Pulmonary artery endothelial cell (primary cell): ENCODE measurements around the gene FBF1. TPM values are rescaled to one million over a fixed set of nuclear protein-coding genes. Genes with fewer than 3 reads are reported as not detected.
"Not testable (repeated sequence)": the region's sequence is repeated elsewhere in the genome, so short reads cannot be mapped to it uniquely, and the experiment has no call there.

ENCODE experiments used
- DNase-seq: peaks from one replicate; pipeline ENCODE4 v3.0.0-alpha.2; 2011; ENCODE audit warnings: low read depth, low spot score
- total RNA-seq: library from RNA; depleted of rRNA; stranded (reverse); fragments of >200 nt; gene quantifications from 2 replicates; pipeline ENCODE4 v1.2.3, GENCODE V29; 2014

The FBF1 gene
- total RNA-seq, 1 donor from 2014 or later, result 6.9 TPM

DNA sequence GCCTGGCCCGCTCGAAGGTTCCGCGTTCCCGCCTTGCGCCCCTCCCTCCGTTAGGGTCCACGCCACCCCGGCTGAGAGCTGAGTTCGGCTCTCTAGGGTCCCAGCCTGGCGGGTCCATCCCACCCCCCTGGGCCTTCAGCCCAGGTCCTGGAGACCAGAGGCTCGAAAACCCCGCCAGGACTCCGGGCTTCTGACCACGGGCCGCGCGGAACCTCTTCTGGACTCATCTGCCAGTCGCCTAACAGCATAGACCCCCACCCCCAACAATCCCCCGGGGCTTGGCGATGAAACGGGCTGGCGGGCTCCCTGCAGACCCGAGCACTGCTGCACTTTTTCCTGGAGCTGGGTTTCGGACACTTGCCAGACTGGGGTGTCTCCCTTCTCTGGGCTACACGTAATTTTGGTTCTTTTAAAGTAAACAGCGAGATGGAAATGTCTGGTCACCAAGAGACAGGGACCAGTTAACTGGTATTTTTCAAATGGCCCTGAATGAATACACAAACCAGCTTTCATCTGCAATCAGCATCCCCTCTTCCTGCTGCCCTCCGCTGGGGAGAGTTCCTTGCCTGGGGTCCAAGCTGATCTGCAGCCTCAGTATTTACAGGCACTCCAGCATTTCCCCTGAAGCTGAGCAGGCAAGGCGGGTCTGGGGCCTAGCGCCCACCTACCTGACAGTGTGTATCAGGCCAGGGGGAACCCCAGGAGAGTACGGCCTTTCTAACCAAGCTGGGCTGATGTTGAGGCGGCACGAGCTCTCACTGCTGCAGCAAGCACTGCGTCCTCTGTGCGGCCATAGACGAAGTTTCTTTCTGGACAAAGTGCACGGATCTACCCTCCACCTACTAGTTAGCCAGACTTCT is 43.5 kb downstream of the FBF1 start:
- no peak for DNase-seq

DNA sequence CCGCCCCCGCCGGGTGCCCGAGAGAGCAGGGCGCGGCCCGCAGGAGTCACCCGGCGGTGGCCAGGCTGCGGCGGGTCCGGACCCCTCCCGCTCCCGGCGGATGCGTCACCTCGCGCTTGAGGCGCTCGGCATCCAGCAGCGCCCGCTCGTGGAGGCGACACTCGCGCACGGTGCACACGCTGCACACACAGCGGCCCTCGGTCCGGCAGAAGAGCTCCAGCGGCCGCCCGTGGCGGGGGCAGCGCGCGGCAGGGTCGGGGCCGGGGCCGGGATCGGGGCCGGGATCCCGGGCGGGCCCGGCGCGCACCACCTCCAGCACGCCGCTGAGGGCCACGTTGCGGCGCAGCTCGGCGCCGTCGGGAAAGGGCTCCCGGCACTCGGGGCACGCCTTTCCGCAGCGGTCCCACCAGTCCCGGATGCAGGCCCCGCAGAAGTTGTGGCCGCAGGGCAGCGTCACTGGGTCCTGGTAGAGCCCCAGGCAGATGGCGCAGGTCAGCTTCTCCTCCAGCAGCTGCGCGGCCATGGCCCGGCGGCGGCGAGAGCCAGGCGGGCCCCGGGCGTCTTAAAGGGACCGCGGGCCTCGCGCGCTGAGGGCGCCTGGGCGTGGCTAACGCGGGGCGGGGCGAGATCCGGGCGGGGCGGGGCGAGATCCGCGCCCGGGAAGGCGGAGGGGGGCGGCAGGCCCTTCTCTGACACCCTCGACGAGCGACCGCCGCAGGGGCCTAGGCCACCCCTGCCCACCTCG is 44.3 kb downstream of the FBF1 start, which contains the start of gene TRIM65:
TSS of gene TRIM65 (minus strand) at position 537 of the 745 bp plus-strand sequence. CDS start at position 523, 14 bp downstream.
- DNase-seq, result peak; percentile 39

DNA sequence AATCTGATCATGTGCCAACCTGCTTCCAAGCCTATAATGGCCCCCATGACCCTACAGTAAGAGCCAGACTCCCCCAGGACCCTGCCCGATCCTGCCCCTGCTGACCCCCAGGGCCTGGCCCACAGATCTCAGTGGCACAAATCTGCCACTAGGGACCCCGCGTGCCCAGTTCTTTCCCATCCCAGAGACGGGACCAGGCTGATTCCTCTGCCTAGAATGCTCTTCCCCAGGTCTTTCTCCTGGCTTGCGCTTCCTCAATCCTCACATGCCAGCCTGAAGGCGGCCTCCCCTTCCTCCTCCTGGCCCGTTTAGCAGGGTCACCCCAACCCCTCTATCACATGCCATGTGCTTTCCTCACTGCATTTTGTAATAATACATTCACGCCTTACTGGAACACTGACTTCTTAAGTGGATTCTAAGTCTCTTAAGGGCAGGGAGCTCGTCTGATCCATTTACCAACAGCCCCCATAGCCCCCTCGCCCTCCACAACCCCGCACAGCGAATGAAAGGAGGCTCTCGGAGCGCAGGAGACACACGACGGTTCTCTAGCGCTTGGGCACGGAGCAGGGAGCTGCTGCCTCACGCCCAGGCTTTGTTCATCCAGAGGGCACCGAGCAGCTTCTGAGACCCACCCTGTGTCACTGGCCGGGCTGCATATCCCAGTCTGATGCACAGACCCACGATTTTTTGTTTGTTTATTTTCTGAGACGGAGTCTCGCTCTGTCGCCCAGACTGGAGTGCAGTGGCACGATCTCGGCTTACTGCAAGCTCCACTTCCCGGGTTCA is 45.3 kb downstream of the FBF1 start:
- DNase-seq, result no peak

DNA sequence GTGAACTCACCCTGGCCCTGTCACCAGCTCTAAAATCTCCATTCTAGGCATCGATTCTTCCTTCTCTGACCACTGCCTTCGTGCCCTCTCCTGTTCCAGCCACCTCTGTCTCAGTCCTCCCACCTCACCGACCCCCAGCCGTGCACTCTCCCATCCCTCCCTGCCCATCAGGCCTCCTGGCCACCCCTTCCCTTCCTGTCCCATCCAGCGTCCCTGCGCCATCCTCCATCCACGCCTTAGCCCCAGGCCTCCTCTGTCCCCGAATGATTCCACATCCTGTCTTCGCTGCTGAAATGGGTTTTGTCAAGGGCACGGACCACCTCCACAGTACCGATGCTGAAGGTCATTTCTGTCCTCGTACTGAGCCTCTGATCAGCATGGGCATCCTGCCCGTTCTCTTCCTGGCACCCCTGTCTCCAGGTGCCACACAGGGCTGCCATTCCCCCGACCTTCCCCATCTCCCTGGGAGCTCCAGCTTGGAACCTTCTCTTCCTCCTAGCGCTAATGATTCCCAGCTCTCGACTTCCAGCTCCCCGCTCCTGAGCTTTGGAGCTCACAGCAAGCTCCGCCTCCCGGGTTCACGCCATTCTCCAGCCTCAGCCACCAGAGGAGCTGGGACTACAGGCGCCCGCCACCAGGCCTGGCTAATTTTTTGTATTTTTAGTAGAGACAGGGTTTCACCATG is 46.7 kb downstream of the FBF1 start:
- DNase-seq, result no peak

DNA sequence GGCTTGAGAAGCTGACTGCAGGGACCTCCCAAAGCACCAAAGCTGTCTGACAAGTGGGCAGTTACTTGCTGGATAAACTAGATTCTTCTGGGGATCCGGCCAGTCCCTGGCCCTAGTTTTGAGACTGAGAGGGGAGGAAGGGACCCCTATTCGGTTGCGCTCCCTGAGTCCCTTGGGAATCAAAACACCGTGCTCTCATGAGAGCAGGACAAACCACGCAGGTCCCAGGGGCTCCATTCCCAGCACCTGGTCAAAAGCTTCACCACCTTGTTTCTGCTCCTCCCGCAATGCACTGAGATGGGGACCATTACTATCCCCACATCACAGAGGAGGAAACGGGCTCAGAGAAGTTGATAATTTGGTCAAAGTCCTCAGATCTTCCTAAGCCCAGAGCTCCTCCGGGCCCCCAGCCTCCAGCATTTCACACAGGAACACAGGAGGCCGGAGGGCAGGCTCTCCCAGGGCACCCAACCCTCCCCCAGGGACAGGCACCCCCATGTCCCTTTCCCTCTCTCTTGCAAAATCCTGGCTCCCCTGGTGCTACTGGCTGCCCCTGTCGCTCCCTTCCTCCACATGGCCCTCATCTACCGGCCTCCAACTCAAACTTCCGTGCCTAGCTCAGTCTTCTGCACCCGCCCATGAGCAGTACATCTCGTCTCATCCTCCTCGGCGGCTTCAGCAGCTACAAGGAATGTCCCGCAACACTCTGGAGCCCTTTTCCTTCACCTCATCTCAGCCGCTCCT is 47.4 kb downstream of the FBF1 start:
- no peak for DNase-seq

DNA sequence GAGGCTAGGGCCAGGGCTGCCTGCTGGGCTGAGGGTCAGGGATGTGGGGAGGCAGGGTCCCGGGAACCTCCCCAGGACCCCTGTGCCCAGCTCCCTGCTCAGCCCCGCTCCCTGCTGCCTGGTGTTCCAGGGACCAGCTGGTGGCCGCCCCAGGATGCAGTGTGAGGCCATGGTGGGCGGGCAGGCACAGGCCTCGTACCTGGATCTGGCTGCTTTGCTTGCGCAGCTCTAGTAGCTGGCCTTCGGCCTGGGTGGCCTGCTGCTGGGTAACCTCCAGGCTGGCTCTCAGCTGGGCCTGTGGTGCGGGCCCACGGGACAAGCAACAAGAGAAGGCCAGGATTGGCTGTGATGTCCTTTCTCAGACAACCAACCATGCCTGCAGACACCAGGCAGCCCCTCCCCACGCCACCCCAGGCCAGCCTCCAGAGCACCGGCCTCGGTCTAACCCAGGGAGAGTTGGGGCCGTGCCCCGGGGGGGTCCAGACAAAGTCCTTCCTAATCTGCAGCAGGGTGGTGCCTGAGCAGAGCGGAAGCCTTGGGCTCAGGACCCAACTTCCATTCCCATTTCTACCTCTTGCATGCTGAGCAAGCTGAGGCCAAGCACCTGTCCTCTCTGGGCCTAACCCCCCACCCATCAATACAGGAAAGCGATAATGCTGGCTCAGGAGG is 48.2 kb downstream of the FBF1 start:
- DNase-seq, result no peak

DNA sequence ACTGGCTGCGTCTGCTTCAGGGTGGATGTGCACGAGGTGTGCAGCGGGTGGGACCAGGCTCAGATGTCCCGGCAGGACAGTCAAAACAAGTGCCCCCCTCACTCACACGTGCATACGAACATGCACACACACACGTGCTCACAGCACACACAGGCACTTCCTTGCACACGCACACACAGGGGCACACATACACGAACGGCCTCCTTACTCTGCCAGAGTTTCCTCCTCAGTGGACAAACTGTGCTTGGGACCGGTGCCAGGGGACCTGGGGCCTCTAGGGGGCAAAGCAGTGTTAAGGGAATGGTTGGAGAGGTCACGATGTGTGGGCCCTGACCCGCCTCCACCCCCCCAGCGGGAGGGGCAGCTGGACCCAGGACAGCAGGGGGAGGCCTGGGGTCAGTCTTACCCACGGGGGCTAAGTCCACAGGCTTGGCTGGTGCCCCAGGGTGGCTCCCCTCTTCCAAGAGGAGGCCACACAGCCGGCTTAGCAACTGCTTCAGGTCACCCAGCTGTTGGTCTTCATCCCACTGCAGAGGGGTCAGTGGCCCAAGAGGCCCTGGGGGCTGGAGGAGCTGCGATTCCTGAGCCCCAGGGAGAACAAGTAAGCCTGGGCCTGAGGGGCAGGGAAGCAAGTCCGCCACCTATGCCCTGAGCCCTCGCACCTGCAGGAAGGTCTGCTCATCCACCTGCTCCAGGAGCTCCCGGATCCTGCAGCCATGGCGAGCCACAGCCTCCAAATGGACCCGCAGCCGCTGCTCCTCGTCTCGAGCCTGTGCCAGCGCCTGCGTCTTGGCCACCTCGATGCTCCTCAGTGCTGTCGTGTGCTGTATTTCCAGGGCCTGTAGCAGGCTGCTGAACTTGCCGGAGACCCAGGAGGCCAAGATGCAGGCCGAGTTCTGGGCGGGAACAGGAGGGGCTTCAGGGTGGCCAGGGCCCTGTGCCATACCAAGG is 49.0 kb downstream of the FBF1 start:
- no peak for DNase-seq

DNA sequence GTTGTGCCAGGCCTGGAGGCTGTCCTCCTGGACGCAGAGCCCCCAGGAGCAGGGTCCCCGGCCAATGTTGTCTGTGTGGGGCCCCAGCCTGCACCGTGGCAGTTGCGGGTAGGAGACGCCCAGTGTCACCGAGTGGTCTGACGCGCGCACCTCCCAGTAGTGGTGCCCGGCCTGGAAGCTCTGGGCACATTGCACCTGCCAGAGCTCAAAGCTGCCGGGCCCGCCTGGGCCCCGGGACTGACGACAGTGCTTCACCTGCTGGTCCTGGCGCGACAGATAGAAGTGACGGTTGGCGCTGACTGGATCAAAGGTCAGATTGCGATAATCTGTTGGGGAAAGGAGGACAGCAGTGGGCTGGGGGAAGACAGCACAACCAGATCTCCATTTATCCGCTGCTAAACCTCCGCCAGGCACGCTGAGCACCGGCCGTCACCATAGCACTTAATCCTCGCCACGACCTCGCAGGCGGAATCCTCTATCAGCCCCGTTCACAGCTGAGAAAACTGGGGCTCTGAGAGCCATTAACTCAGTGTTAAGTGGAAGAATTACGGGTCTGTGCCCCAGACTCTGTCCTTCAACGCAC is 49.7 kb downstream of the FBF1 start:
- DNase-seq, result no peak

DNA sequence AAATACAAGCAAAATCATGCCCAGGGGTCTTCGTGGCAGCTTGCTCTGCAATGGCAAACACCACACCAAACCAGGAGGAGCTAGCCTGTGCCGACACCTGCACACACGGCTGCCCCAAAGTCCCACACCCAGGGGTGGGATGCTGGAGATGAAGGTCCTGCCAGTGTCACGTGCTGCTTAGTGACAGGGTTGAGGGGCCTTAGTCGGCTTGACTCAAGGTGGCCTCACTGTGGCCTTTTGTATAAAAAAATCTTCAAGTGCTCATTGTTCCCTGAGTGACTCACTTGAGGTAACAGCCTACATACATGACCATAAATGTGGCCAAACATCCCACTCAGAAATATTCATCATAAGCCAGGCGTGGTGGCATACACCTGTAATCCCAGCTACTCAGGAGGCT is 51.4 kb downstream of the FBF1 start:
- no peak for DNase-seq

DNA sequence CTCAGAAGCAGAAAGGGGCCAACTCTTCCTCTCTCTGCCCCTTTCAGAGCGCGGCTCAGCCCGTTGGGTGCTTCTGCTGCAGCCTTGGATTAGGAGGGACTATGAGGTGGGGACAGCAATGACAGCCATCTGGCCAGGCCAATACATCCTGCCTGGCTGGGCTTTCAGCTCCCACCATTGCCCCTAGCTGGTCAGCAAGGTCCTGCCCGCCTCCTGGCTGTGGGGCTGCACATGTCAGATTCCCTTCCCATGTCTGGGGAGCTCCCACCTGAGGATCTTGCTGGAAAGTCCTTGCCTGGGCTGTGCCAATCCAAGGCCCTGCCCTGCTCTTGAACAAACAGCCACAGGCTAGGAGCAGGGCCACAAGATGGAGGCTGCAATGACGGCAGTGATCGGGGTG is 52.4 kb downstream of the FBF1 start:
- no peak for DNase-seq

DNA sequence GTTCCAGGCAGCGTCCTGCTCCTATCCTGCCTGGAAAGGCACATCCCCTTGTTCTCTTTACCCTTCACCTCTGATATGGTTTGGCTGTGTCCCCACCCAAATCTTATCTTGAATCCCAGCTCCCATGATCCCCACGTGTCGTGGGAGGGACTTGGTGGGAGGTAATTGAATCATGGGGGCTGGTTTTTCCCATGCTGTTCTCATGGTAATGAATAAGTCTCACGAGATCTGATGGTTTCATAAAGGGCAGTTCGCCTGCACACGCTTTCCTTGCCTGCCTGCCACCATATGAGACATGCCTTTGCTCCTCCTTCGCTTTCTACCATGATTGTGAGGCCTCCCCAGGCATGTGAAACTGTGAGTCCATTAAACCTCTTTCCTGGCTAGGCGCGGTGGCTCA is 55.0 kb downstream of the FBF1 start:
- not testable (repeated sequence) for DNase-seq

DNA sequence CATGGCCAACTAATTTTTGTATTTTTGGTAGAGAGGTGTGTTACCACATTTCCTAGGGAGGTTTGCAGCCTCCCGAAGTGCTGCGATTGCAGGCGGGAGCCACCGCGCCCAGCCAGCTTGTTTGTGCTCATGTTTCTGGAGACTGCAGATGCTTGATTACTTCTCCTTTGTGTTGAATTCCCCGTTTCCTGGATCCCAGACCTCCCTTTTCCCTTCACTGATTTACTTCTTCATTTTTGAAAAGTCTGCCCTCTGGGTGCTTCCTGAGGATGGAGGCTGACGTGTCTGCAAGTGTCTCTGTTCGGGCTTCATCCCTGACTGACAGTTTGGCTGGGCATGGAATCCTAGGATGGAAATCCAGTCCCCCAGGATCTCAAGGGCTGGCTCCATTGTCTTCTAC is 55.4 kb downstream of the FBF1 start:
- DNase-seq, result no peak

DNA sequence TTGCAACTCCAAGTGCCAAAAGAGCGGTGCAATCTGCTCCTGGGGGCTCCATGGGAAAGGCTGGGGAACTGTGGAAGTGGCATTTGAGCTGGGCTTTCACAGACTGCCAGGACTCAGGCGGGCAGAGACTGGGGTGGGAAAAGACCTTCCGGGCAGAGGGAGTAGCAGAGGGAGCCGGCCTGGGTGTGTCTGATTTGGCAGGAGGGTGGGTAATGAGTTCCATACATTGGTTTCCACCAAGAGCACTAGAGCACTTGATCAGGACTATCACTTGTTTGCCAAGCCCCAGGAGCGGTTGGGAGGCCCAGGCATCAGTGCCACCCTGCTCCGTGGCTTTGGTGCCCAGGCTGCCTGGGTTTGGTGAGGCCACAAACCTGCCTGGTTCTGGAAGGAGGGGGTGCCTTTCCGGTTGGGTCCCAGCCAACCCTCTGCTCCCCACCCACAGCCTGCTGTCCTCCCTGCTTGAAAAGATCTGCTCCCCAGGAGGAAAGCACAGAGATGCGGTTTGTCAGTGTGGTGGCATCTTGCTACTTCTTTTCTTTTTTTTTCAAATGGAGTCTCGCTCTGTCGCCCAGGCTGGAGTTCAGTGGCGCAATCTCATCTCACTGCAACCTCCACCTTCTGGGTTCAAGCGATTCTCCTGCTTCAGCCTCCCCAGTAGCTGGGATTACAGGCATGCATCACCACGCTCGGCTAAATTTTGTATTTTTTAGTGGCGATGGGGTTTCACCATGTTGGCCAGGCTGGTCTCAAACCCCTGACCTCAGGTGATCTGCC is 59.0 kb downstream of the FBF1 start:
- DNase-seq, result no peak

DNA sequence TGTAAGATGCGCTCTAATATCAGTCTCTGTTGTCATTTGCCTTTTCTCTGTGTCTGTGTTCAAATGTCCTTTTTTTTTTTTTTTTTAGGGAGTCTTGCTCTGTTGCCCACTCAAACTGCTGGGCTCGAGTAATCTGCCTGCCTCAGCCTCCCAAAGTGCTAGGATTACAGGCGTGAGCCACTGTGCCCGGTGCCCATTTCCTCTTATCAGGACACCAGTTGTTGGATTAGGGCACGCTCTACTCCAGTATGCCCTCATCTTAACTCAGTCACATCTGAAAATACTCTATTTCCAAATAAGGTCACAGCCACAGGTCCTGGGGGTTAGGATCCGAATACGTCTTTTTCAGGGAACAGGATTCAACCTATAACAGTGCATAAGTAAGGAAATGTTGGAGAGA is 60.6 kb downstream of the FBF1 start:
- no peak for DNase-seq

DNA sequence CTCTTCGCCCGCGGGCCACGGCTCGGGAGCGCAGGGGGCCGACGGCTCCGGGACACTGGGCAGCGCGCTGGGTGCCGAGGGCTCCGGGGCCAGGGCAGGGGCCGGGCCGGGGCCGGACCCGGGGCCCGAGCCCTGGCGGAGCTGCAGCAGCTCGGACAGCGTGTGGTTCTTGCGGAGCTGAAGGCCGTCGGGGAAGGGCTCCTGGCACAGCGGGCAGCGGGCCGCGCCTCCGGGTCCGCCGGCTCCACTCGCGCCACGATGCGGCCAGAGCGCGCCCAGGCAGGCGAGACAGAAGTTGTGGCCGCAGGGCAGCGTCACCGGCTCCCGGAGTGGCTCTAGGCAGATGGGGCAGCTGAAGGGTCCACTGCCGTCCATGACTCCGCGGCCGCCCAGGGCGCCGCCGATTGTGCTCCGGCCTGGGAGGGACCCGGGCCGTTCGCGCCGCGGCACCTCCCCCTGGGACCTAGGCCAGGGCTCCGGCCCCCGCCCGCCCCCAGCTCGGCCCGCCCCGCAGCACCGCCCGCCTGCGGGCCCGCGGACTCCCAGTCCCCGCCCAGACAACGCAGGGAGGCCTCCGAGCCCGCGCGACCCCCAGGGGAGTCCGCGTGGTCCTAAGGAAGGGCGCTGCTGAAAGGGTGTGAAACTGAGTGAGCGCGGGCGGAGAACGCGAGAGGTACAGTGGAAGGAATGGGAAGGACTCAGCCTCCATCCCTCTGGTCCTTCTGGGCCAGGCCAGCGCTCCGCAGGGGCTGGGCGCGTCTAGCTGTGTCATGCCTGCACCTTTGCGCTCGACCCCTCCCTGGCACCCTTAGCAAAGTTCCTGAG is 62.5 kb downstream of the FBF1 start, which contains the start of gene TRIM47:
TSS of gene TRIM47 (minus strand) at position 408 of the 825 bp plus-strand sequence. CDS start at position 375, 33 bp downstream.
- no peak for DNase-seq

DNA sequence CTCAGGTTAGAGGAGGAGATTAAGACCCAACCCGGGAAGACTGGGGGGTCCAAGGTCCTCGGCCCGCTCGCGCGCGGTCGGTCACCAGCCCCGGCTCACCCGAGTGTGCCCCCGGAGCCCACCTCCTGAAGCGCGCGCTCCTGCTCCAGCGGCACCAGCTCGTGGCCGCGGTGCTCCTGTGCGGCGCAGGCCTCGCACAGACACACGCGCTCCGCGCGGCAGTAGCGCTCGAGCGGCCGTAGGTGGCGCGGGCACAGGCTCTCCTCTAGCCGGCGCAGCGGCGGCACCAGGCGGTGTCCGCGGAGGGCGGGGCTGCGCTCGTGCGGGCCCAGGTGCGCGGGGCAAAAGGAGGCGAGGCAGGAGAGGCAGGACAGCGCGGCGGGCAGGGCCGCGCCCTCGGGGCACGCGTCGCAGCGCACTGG is 63.1 kb downstream of the FBF1 start:
- no peak for DNase-seq
